Gastrocnemius medialis (tissue), 4 donors: ENCODE measurements around the gene PCSK5.

Experiments
- CTCF ChIP-seq, 5 experiments: fragments of 450-650 bp in 3 of 5; fragments of 200-600 bp in 2 of 5; sonication (generic) in 2 of 5; IDR thresholded peaks in 4 of 5; conservative IDR thresholded peaks in 1 of 5; 1 replicate in 4 of 5; 2 replicates in 1 of 5; pipeline ENCODE4 v1.5.1; 2016 to 2019; ENCODE audit warnings: antibody characterized with exemption in 5 of 5, mild to moderate bottlenecking in 3 of 5, moderate library complexity in 3 of 5
- POLR2A ChIP-seq, 2 donors: fragments of 450-650 bp; IDR thresholded peaks; one replicate each; pipeline ENCODE4 v1.6.1; 2017; ENCODE audit warnings: antibody characterized with exemption in 2 of 2, mild to moderate bottlenecking in 2 of 2, moderate library complexity in 2 of 2

- no peak for TF ChIP-seq CTCF (IDR thresholded peaks at IDR 0.05 in 4 of 5, conservative IDR thresholded peaks at IDR 0.05 in 1 of 5)
- no peak for TF ChIP-seq POLR2A (IDR thresholded peaks at IDR 0.05)
Observed at GRCh38 chr9:76192013-76192412, 301.5 kb downstream of the PCSK5 start.
